Keratinocyte (primary cell): ENCODE data around the gene MTCP1.

Experiments
- CTCF ChIP-seq, 3 experiments: IDR thresholded peaks in 1 of 3; conservative IDR thresholded peaks in 1 of 3; optimal IDR thresholded peaks in 1 of 3; 2 replicates in 2 of 3; 3 replicates in 1 of 3; pipeline versions ENCODE3 to v1.5.1; 2011; ENCODE audit warnings: low read length in 3 of 3, mild to moderate bottlenecking in 3 of 3, moderate library complexity in 2 of 3, control low read depth in 1 of 3, inconsistent platforms in 1 of 3; ENCODE audit not compliant: insufficient read depth in 2 of 3; ENCODE audit errors: extremely low read depth in 1 of 3
- EZH2 ChIP-seq: IDR thresholded peaks from one replicate; pipeline ENCODE4 v1.6.1; 2012; ENCODE audit warnings: inconsistent platforms, mild to moderate bottlenecking, low read length, moderate library complexity

GRCh38 chrX:155069414-155069813 lies 1.5 kb downstream of the MTCP1 start:
- TF ChIP-seq CTCF (optimal IDR thresholded peaks at IDR 0.05 in 1 of 3, IDR thresholded peaks at IDR 0.05 in 1 of 3, conservative IDR thresholded peaks at IDR 0.05 in 1 of 3; ENCODE audit: extremely low read depth in 1 of 3, insufficient read depth in 2 of 3, low read length in 3 of 3) (no peak), EZH2 (no peak)
